Endothelial cell of umbilical vein (primary cell): Measurements from ENCODE around the gene PAX2. TPM values are rescaled to one million over a fixed set of nuclear protein-coding genes. Genes with fewer than 3 reads are reported as not detected.

Source experiments
- BruUV-seq: library from RNA; stranded (reverse); fragments of 400-500 nt; replicated peaks from 2 replicates; lab custom pipeline; 2021; lab: Mats Ljungman, UMichigan
- CTCF ChIA-PET: fragments of 300-600, 350-600 bp; sonication (Branson Sonifier 250); formaldehyde crosslinking; loops from one replicate; lab custom pipeline; 2021; ENCODE audit warnings: antibody characterized with exemption, inconsistent platforms; lab: Charles Lee
- POLR2A ChIA-PET: fragments of 300-600, 350-600 bp; sonication (Branson Sonifier 250); formaldehyde crosslinking; loops from one replicate; lab custom pipeline; 2021; ENCODE audit warnings: antibody characterized with exemption, inconsistent platforms; lab: Charles Lee
- DNase-seq: peaks from one replicate; pipeline ENCODE4 v3.0.0-alpha.2; 2011; ENCODE audit warnings: low read depth, low spot score
- FAIRE-seq: peaks from 2 replicates; lab custom pipeline; 2011; peaks lifted over from hg19 to GRCh38; lab: Jason Lieb, UNC
- H2AFZ ChIP-seq: 2 replicates; pipeline ENCODE4 v1.6.0; 2012; ENCODE audit warnings: low read depth, low read length, control low read depth, inconsistent platforms
- H3K27ac ChIP-seq: 2 replicates; pipeline ENCODE4 v1.5.1; 2011; ENCODE audit warnings: low read depth, mild to moderate bottlenecking, control low read depth, low read length, moderate library complexity; ENCODE audit not compliant: insufficient read depth
- H3K27me3 ChIP-seq, 2 experiments: 2 replicates each; pipeline versions ENCODE4 v1.6.0 to v1.6.1; 2011; ENCODE audit warnings: low read length in 2 of 2, mixed read lengths in 1 of 2; ENCODE audit not compliant: control insufficient read depth in 2 of 2, insufficient read depth in 2 of 2
- H3K36me3 ChIP-seq, 2 experiments: 2 replicates in 1 of 2; 3 replicates in 1 of 2; pipeline ENCODE4 v1.5.1; 2011; ENCODE audit warnings: low read length in 2 of 2, mild to moderate bottlenecking in 1 of 2, moderate library complexity in 1 of 2; ENCODE audit not compliant: control insufficient read depth in 2 of 2, insufficient read depth in 2 of 2; ENCODE audit errors: extremely low read depth in 1 of 2
- H3K4me1 ChIP-seq: 3 replicates; pipeline ENCODE4 v1.5.1; 2011; ENCODE audit warnings: mild to moderate bottlenecking, low read length; ENCODE audit not compliant: control insufficient read depth, insufficient read depth; ENCODE audit errors: extremely low read depth
- H3K4me2 ChIP-seq: 2 replicates; pipeline ENCODE4 v1.6.1; 2011; ENCODE audit warnings: low read length, control low read depth, mixed read lengths; ENCODE audit not compliant: insufficient read depth
- H3K4me3 ChIP-seq, 3 experiments: fragments of 200-600 bp in 1 of 3; sonication (generic), shearing (Covaris generic) in 1 of 3; replicated peaks in 1 of 3; 2 replicates each; pipeline ENCODE4 v1.5.1; 2011 to 2016; ENCODE audit warnings: control low read depth in 3 of 3, low read length in 3 of 3, mild to moderate bottlenecking in 2 of 3, inconsistent platforms in 1 of 3, low read depth in 1 of 3, moderate library complexity in 1 of 3; ENCODE audit not compliant: insufficient read depth in 1 of 3
- H3K79me2 ChIP-seq: 2 replicates; pipeline ENCODE4 v1.6.0; 2012; ENCODE audit warnings: low read length, inconsistent platforms; ENCODE audit not compliant: control insufficient read depth, insufficient read depth
- H3K9ac ChIP-seq: replicated peaks from 2 replicates; pipeline ENCODE3; 2011; ENCODE audit warnings: low read length, control low read depth; ENCODE audit not compliant: insufficient read depth; ENCODE audit errors: extremely low read depth
- H3K9me1 ChIP-seq: replicated peaks from 3 replicates; pipeline ENCODE4 v1.6.0; 2011; ENCODE audit warnings: mild to moderate bottlenecking, low read length; ENCODE audit not compliant: control insufficient read depth, insufficient read depth; ENCODE audit errors: extremely low read depth
- H3K9me3 ChIP-seq: replicated peaks from 2 replicates; pipeline ENCODE4 v1.5.1; 2012; ENCODE audit warnings: low read length, inconsistent platforms; ENCODE audit not compliant: control insufficient read depth, insufficient read depth
- H4K20me1 ChIP-seq: replicated peaks from 2 replicates; pipeline ENCODE3; 2011; ENCODE audit warnings: mild to moderate bottlenecking, low read length; ENCODE audit not compliant: control insufficient read depth, insufficient read depth; ENCODE audit errors: extremely low read depth
- CTCF ChIP-seq, 2 donors: IDR thresholded peaks; 1 replicate in 1 of 2; 2 replicates in 1 of 2; pipeline ENCODE4 v1.5.1; 2011; ENCODE audit warnings: low read length in 2 of 2, mild to moderate bottlenecking in 2 of 2, moderate library complexity in 2 of 2, control low read depth in 1 of 2, inconsistent platforms in 1 of 2, low read depth in 1 of 2; ENCODE audit not compliant: insufficient read depth in 1 of 2; ENCODE audit errors: extremely low read depth in 1 of 2
- EZH2 ChIP-seq: IDR thresholded peaks from 2 replicates; pipeline ENCODE4 v1.6.1; 2012; ENCODE audit warnings: borderline replicate concordance, low read depth, mild to moderate bottlenecking, moderate library complexity, low read length, inconsistent platforms; ENCODE audit not compliant: severe bottlenecking
- FOS ChIP-seq: IDR thresholded peaks from 2 replicates; pipeline ENCODE4 v1.6.1; 2011; ENCODE audit warnings: mild to moderate bottlenecking, low read length, moderate library complexity, borderline replicate concordance; ENCODE audit not compliant: insufficient read depth
- GATA2 ChIP-seq: IDR thresholded peaks from 2 replicates; pipeline ENCODE4 v1.7.0; 2011; ENCODE audit warnings: low read depth, mild to moderate bottlenecking, moderate library complexity, mixed read lengths, low read length; ENCODE audit not compliant: insufficient read length, insufficient read depth
- JUN ChIP-seq: IDR thresholded peaks from 2 replicates; pipeline ENCODE4 v1.6.1; 2011; ENCODE audit warnings: borderline replicate concordance, low read depth; ENCODE audit not compliant: insufficient read length, insufficient read depth
- MAX ChIP-seq: IDR thresholded peaks from 2 replicates; pipeline ENCODE4 v1.6.1; 2011; ENCODE audit not compliant: insufficient read depth, insufficient read length
- MYC ChIP-seq: IDR thresholded peaks from one replicate; pipeline ENCODE4 v1.6.1; 2011; ENCODE audit warnings: mild to moderate bottlenecking, low read depth, low read length
- POLR2A ChIP-seq: IDR thresholded peaks from 2 replicates; pipeline ENCODE4 v1.6.1; 2012; ENCODE audit warnings: low read depth, mild to moderate bottlenecking, control low read depth, low read length
- POLR2AphosphoS5 ChIP-seq: IDR thresholded peaks from 2 replicates; pipeline ENCODE4 v1.6.1; 2012; ENCODE audit warnings: low read depth, mild to moderate bottlenecking, control low read depth, low read length, moderate library complexity; ENCODE audit not compliant: insufficient read depth
- dilution Hi-C: fragments of 300-500 bp; cut with MboI; formaldehyde crosslinking; loops from one replicate; pipeline ENCODE4 v1.15.0; 2019; ENCODE audit warnings: low sequenced_read_pairs; ENCODE audit not compliant: extremely low pct_ligation_motif_present
- intact Hi-C: fragments of 100-400 bp; cut with micrococcal nuclease; formaldehyde crosslinking; loops from one replicate; pipeline ENCODE4 v1.10.0; 2022
- polyA plus RNA-seq, 4 experiments: library from polyadenylated mRNA; depleted of rRNA in 3 of 4; stranded (reverse) in 3 of 4; unstranded in 1 of 4; fragments of >200 nt; gene quantifications; 2 replicates each; pipeline versions ENCODE4 v1.2.1 to v1.2.3, GENCODE V29; 2011 to 2012; ENCODE audit warnings: missing spikeins in 1 of 4
- total RNA-seq: library from RNA; stranded (reverse); gene quantifications from 2 replicates; pipeline ENCODE4 v1.2.3, GENCODE V29; 2021

PAX2 gene
- total and polyA plus RNA-seq, 2 donors (not counting 3 experiments of a cell fraction or from before 2014, with no cell fraction given) = not detected

GRCh38 chr10:100847440-100847839 is 102.1 kb downstream of the PAX2 start:
- ChIA-PET CTCF (no interaction called here), POLR2A (no interaction called here)
- FAIRE-seq (no peak), DNase-seq (no peak)
- no peaks in the 10 kb centered on the region for H3K9me3 ChIP-seq
- no peak overlapping the region for H3K4me3 ChIP-seq
- H4K20me1 ChIP-seq = no peaks in the 10 kb centered on the region
- no peak overlapping the region for H3K4me2 ChIP-seq
- BruUV-seq = no TSS peak
- intact Hi-C loops = no loop called here
- H2AFZ ChIP-seq = no peak overlapping the region
- no peaks in the 10 kb centered on the region for H3K79me2 ChIP-seq
- H3K4me1 ChIP-seq = no peaks in the 10 kb centered on the region
- TF ChIP-seq POLR2A (no peak), FOS (no peak), MAX (no peak), JUN (no peak), POLR2AphosphoS5 (no peak), MYC (no peak), GATA2 (no peak), EZH2 (no peak), CTCF (IDR thresholded peaks at IDR 0.05; ENCODE audit: extremely low read depth in 1 of 2, insufficient read depth in 1 of 2, low read depth in 1 of 2, low read length in 2 of 2) (no peak)
- H3K27me3 ChIP-seq = peaks cover 10 to 16% of the 10 kb centered on the region in 2 experiments
- dilution Hi-C loops = no loop called here
- H3K27ac ChIP-seq = no peak overlapping the region
- no peak overlapping the region for H3K9ac ChIP-seq
- H3K9me1 ChIP-seq = no peaks in the 10 kb centered on the region
- no peaks in the 10 kb centered on the region for H3K36me3 ChIP-seq
